HepG2 (cell line): ENCODE data around the gene GDAP2. TPM values are rescaled to one million over a fixed set of nuclear protein-coding genes. Genes with fewer than 3 reads are reported as not detected.
A peak's percentile ranks its signal among the peaks of the same experiment; 100 is the strongest.

Experiments used
- ARID2 ChIP-seq: sonication (generic); formaldehyde crosslinking; IDR thresholded peaks from 2 replicates; pipeline ENCODE4 v1.8.1; 2022; ENCODE audit warnings: mild to moderate bottlenecking, missing genetic modification reagents, borderline replicate concordance
- BRCA1 ChIP-seq: sonication (generic); formaldehyde crosslinking; IDR thresholded peaks from 2 replicates; pipeline ENCODE4 v1.4.0; 2020; ENCODE audit warnings: missing genetic modification reagents
- ELF3 ChIP-seq: IDR thresholded peaks from 2 replicates; pipeline ENCODE4 v1.6.1; 2016; ENCODE audit warnings: missing genetic modification reagents, missing compliant biosample characterization
- FOXJ3 ChIP-seq: sonication (generic); formaldehyde crosslinking; IDR thresholded peaks from 2 replicates; pipeline ENCODE4 v1.4.0; 2020; ENCODE audit warnings: missing genetic modification reagents, mild to moderate bottlenecking, borderline replicate concordance
- FOXK2 ChIP-seq: fragments of 450-650 bp; IDR thresholded peaks from 2 replicates; pipeline ENCODE4 v1.6.1; 2016
- GABPA ChIP-seq, 2 experiments: IDR thresholded peaks; 2 replicates each; pipeline ENCODE4 v1.6.1; 2011 to 2016; ENCODE audit warnings: low read depth in 2 of 2, low read length in 1 of 2, missing biosample characterization in 1 of 2, missing genetic modification characterization in 1 of 2
- GATAD1 ChIP-seq: IDR thresholded peaks from 2 replicates; pipeline ENCODE4 v1.6.1; 2016; ENCODE audit warnings: missing genetic modification reagents, missing compliant biosample characterization
- HOXA3 ChIP-seq: sonication (generic); formaldehyde crosslinking; IDR thresholded peaks from 2 replicates; pipeline ENCODE4 v1.5.0; 2020; ENCODE audit warnings: missing genetic modification reagents
- KDM1A ChIP-seq: IDR thresholded peaks from 2 replicates; pipeline ENCODE4 v1.6.1; 2016; ENCODE audit warnings: missing compliant biosample characterization
- MAFF ChIP-seq: IDR thresholded peaks from 2 replicates; pipeline ENCODE4 v1.6.1; 2011; ENCODE audit warnings: low read depth, low read length, improper control_type of control experiment
- MZF1 ChIP-seq: sonication (generic); formaldehyde crosslinking; IDR thresholded peaks from 2 replicates; pipeline ENCODE4 v1.8.1; 2023; ENCODE audit warnings: mild to moderate bottlenecking, missing genetic modification reagents, borderline replicate concordance
- NFE2L2 ChIP-seq: fragments of 150-350 bp; IDR thresholded peaks from 2 replicates; pipeline ENCODE4 v1.6.1; 2014; ENCODE audit warnings: low read length
- SOX6 ChIP-seq, 2 experiments: fragments of 450-650 bp in 1 of 2; sonication (generic) in 1 of 2; formaldehyde crosslinking in 1 of 2; IDR thresholded peaks; 2 replicates each; pipeline versions ENCODE4 v1.4.0 to v1.6.1; 2017 to 2020; ENCODE audit warnings: antibody characterized with exemption in 1 of 2, mild to moderate bottlenecking in 1 of 2, missing genetic modification reagents in 1 of 2
- SPEN ChIP-seq: sonication (generic); formaldehyde crosslinking; IDR thresholded peaks from 2 replicates; pipeline ENCODE4 v1.5.1; 2020; ENCODE audit warnings: low read depth, mild to moderate bottlenecking, missing genetic modification reagents
- TCF7L2 ChIP-seq: IDR thresholded peaks from 2 replicates; pipeline ENCODE4 v1.6.1; 2011; ENCODE audit warnings: mild to moderate bottlenecking, low read depth, low read length, moderate library complexity
- YEATS2 ChIP-seq: sonication (generic); formaldehyde crosslinking; IDR thresholded peaks from 2 replicates; pipeline ENCODE4 v1.4.0; 2020; ENCODE audit warnings: missing genetic modification reagents, borderline replicate concordance
- ZMYM2 ChIP-seq: sonication (generic); formaldehyde crosslinking; IDR thresholded peaks from 2 replicates; pipeline ENCODE4 v1.8.0; 2022; ENCODE audit warnings: mild to moderate bottlenecking, missing genetic modification reagents
- ZNF12 ChIP-seq: sonication (generic); formaldehyde crosslinking; IDR thresholded peaks from 2 replicates; pipeline ENCODE4 v1.5.0; 2020; ENCODE audit warnings: missing genetic modification reagents
- ZNF136 ChIP-seq: sonication (generic); formaldehyde crosslinking; IDR thresholded peaks from 2 replicates; pipeline ENCODE4 v1.8.1; 2022; ENCODE audit warnings: low read depth, mild to moderate bottlenecking, moderate library complexity, missing genetic modification reagents
- ZNF232 ChIP-seq: sonication (generic); formaldehyde crosslinking; IDR thresholded peaks from 2 replicates; pipeline ENCODE4 v1.4.0; 2020; ENCODE audit warnings: missing genetic modification reagents, borderline replicate concordance
- ZNF367 ChIP-seq: sonication (generic); formaldehyde crosslinking; IDR thresholded peaks from 2 replicates; pipeline ENCODE4 v1.4.0; 2020; ENCODE audit warnings: missing genetic modification reagents, borderline replicate concordance
- ZNF441 ChIP-seq: sonication (generic); formaldehyde crosslinking; IDR thresholded peaks from 2 replicates; pipeline ENCODE4 v1.7.0; 2021; ENCODE audit warnings: missing genetic modification reagents, borderline replicate concordance
- ZNF749 ChIP-seq: sonication (generic); formaldehyde crosslinking; IDR thresholded peaks from 2 replicates; pipeline ENCODE4 v1.8.0; 2022; ENCODE audit warnings: mild to moderate bottlenecking, missing genetic modification reagents, moderate library complexity, borderline replicate concordance
- ZNF816 ChIP-seq: sonication (generic); formaldehyde crosslinking; IDR thresholded peaks from 2 replicates; pipeline ENCODE4 v1.8.0; 2022; ENCODE audit warnings: missing genetic modification reagents, mild to moderate bottlenecking, borderline replicate concordance
- polyA plus RNA-seq, 8 experiments: library from polyadenylated mRNA; depleted of rRNA in 3 of 8; stranded (reverse) in 7 of 8; unstranded in 1 of 8; fragments of >200 nt; fragmentation: Illumina TruSeq in 4 of 8; extraction: Trizol in 4 of 8; gene quantifications; 2 replicates each; pipeline versions ENCODE4 v1.2.1 to v1.2.3, GENCODE V29; 2011 to 2016; ENCODE audit warnings: low read depth in 4 of 8, missing spikeins in 1 of 8, mixed read lengths in 1 of 8; ENCODE audit not compliant: insufficient read depth in 1 of 8
- total RNA-seq, 5 experiments: library from RNA; depleted of rRNA; stranded (reverse); fragments of >200 nt; fragmentation: Illumina TruSeq; extraction: Trizol; gene quantifications; 2 replicates each; pipeline ENCODE4 v1.2.3, GENCODE V29; 2016; ENCODE audit warnings: low read depth in 1 of 5
- TF ChIP-seq, protein P1 (sequence below): IDR thresholded peaks from 2 replicates; pipeline ENCODE4 v1.6.1; 2018; ENCODE audit warnings: missing genetic modification reagents, mild to moderate bottlenecking, missing compliant biosample characterization
- TF ChIP-seq, protein P2 (sequence below), 2 experiments: fragments of 450-650 bp in 1 of 2; sonication (generic) in 1 of 2; formaldehyde crosslinking; IDR thresholded peaks; 2 replicates each; pipeline versions ENCODE4 v1.5.0 to v1.8.0; 2020 to 2022; ENCODE audit warnings: mild to moderate bottlenecking in 1 of 2, missing genetic modification reagents in 1 of 2
- TF ChIP-seq, protein P3 (sequence below): IDR thresholded peaks from 2 replicates; pipeline ENCODE4 v1.6.1; 2016; ENCODE audit warnings: low read depth

GDAP2 gene
- total and polyA plus RNA-seq, 2 of the 13 experiments (the other 11 are each of a cell fraction or from before 2014, with no cell fraction given) = 11.4 to 23.2 TPM

DNA sequence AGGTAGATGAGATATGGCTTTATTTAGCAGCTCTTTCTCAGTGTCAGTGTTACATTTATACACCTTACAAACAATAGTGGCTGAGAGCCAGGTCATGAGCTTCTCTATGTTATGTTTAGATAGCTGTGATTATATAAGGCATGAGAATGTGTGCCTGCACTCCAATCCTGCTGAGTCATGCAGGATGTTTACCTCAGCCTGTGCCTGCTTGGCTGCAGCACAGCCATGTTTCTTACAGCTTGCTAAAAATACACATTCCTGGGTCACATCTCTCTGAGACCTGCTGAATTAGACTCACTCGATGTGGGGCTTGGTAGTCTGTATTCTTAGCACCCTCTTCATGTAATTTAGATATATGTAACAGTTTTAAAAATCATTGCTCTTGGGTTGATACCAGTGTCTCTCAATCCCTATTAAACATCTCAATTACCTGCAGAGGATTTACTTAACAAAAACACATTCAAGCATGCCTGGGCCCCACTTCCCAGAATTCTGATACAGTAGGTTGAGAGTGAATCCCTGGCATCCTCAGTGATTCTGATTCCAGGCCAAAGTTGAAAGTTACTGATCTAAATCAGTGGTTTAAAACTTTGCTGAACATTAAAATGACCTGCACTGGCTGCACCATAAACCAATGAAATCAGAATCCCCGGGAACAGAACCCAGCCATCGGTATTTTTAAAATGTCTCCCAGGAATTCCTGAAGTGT is 107.5 kb downstream of the GDAP2 start (continued):
- TF ChIP-seq, protein P1, sequence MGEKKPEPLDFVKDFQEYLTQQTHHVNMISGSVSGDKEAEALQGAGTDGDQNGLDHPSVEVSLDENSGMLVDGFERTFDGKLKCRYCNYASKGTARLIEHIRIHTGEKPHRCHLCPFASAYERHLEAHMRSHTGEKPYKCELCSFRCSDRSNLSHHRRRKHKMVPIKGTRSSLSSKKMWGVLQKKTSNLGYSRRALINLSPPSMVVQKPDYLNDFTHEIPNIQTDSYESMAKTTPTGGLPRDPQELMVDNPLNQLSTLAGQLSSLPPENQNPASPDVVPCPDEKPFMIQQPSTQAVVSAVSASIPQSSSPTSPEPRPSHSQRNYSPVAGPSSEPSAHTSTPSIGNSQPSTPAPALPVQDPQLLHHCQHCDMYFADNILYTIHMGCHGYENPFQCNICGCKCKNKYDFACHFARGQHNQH = peak; percentile 51; the same call in 1 of the 2 replicates
- TF ChIP-seq ZNF136 = no peak
- TF ChIP-seq HOXA3 = peak; percentile 57
- no peak for TF ChIP-seq ZNF367 (CRISPR knock-in tag)
- peak; percentile 69; the same call in 1 of the 2 replicates for TF ChIP-seq ZNF441 (CRISPR knock-in tag)
- TF ChIP-seq TCF7L2 = no peak
- no peak for TF ChIP-seq ARID2 (CRISPR knock-in tag)
- TF ChIP-seq ZNF749 (CRISPR knock-in tag) = no peak
- TF ChIP-seq ZMYM2 (CRISPR knock-in tag) = no peak
- peak; percentile 11; the same call in 1 of the 2 replicates for TF ChIP-seq KDM1A
- no peak for TF ChIP-seq SPEN (CRISPR knock-in tag)
- no peak for TF ChIP-seq SOX6 (IDR thresholded peaks at IDR 0.05)
- peak; percentile 90 for TF ChIP-seq SOX6 (CRISPR knock-in tag; IDR thresholded peaks at IDR 0.05)
- 0 out of 2 replicates have a peak, but pooled peaks have one; percentile 58 for TF ChIP-seq ELF3 (CRISPR knock-in tag)
- TF ChIP-seq, protein P2, sequence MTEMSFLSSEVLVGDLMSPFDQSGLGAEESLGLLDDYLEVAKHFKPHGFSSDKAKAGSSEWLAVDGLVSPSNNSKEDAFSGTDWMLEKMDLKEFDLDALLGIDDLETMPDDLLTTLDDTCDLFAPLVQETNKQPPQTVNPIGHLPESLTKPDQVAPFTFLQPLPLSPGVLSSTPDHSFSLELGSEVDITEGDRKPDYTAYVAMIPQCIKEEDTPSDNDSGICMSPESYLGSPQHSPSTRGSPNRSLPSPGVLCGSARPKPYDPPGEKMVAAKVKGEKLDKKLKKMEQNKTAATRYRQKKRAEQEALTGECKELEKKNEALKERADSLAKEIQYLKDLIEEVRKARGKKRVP (CRISPR knock-in tag; IDR thresholded peaks at IDR 0.05) = peak in 1 of 2 experiments; percentile 19; a peak in 1 of 4 replicates
- peak; percentile 54; the same call in 1 of the 2 replicates for TF ChIP-seq YEATS2 (CRISPR knock-in tag)
- TF ChIP-seq MAFF = peak; percentile 87
- peak; percentile 30; the same call in 1 of the 2 replicates for TF ChIP-seq FOXJ3 (CRISPR knock-in tag)
- TF ChIP-seq, protein P3, sequence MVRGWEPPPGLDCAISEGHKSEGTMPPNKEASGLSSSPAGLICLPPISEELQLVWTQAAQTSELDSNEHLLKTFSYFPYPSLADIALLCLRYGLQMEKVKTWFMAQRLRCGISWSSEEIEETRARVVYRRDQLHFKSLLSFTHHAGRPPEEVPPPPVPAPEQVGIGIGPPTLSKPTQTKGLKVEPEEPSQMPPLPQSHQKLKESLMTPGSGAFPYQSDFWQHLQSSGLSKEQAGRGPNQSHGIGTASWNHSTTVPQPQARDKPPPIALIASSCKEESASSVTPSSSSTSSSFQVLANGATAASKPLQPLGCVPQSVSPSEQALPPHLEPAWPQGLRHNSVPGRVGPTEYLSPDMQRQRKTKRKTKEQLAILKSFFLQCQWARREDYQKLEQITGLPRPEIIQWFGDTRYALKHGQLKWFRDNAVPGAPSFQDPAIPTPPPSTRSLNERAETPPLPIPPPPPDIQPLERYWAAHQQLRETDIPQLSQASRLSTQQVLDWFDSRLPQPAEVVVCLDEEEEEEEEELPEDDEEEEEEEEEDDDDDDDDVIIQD (CRISPR knock-in tag) = peak; percentile 61; the same call in 1 of the 2 replicates
- no peak for TF ChIP-seq ZNF816 (CRISPR knock-in tag)
- no peak for TF ChIP-seq MZF1 (CRISPR knock-in tag)
- 0 out of 2 replicates have a peak, but pooled peaks have one; percentile 23 for TF ChIP-seq FOXK2
- TF ChIP-seq BRCA1 (CRISPR knock-in tag) = no peak
- TF ChIP-seq GATAD1 (CRISPR knock-in tag) = no peak; the same call in 1 of the 2 replicates
- peak; percentile 99 for TF ChIP-seq NFE2L2
- peak; percentile 52; the same call in 1 of the 2 replicates for TF ChIP-seq ZNF12
- no peak for TF ChIP-seq GABPA (IDR thresholded peaks at IDR 0.05; ENCODE audit: low read depth, low read length)
- TF ChIP-seq GABPA (CRISPR knock-in tag; IDR thresholded peaks at IDR 0.05; ENCODE audit: low read depth) = peak; percentile 61
- TF ChIP-seq ZNF232 (CRISPR knock-in tag) = no peak
